Measurements from ENCODE around the gene CTR9. TPM values are rescaled to one million over a fixed set of nuclear protein-coding genes. Genes with fewer than 3 reads are reported as not detected.

Gene CTR9
- total and polyA plus RNA-seq, 9 of the 15 experiments (the other 6 are each of a cell fraction or from before 2014, with no cell fraction given), result 25.4 to 79.3 (median 47.3) TPM

GRCh38 chr11:10742460-10743208 lies 8.4 kb upstream of the CTR9 start:
- BruUV-seq (replicated peaks), result no TSS peak
- POLR2A ChIA-PET, result interaction anchor here (0.6 to 1.5 kb wide), 5 partner anchors 8 to 337 kb away, joined by 3 to 6 read pairs (median 3); partner anchors contain the start of gene CTR9
- H3K27me3 ChIP-seq (ENCODE audit: control insufficient read depth in 2 of 2, insufficient read depth in 2 of 2, low read length in 2 of 2), result no peaks in the 10 kb centered on the region
- 24% methylated on average over 9 of the region's 9 CpGs for WGBS (ENCODE audit: insufficient coverage, low coverage, missing lambda C conversion rate)
- intact Hi-C loops (cut with micrococcal nuclease), result no loop called here
- FAIRE-seq (peak; percentile 91), ATAC-seq (peak; percentile 84), DNase-seq (ENCODE audit: extremely low read depth in 1 of 4, low spot score in 3 of 4) (peak; percentile 53 to 80 (median 66))
- no peak overlapping the region; a peak in 1 of 4 replicates for H3K9ac ChIP-seq (ENCODE audit: insufficient read depth in 1 of 2, low read depth in 2 of 2, low read length in 2 of 2)
- CTCF ChIA-PET (ENCODE audit: low intra/inter-chr PET ratio), result no interaction called here
- H3K9me3 ChIP-seq (replicated peaks; ENCODE audit: control insufficient read depth, insufficient read depth, low read depth, low read length), result no peaks in the 10 kb centered on the region
- H3K4me2 ChIP-seq (ENCODE audit: insufficient read depth, low read length), result peak overlapping the region; percentile 32; the same call in 1 of the 2 replicates
- H3K27ac ChIP-seq (ENCODE audit: extremely low read depth, low read depth, low read length), result no peak overlapping the region; the same call in 1 of the 3 replicates
- peaks cover 12 to 37% of the 10 kb centered on the region in 2 experiments for H3K4me1 ChIP-seq (replicated peaks in 1 of 2; ENCODE audit: control insufficient read depth in 2 of 2, insufficient read depth in 2 of 2, low read length in 2 of 2)
- in situ Hi-C loops (cut with MboI), result loop anchor here (25.0 kb wide), 2 partner anchors 230 to 530 kb away; no protein-coding TSS in a partner anchor
- H3K9me1 ChIP-seq (ENCODE audit: control insufficient read depth, insufficient read depth, low read length), result no peaks in the 10 kb centered on the region
- H3K79me2 ChIP-seq (ENCODE audit: control insufficient read depth, insufficient read depth, low read length), result no peaks in the 10 kb centered on the region
- H3K36me3 ChIP-seq (ENCODE audit: control insufficient read depth, insufficient read depth, low read length), result no peaks in the 10 kb centered on the region
- no peaks in the 10 kb centered on the region for H4K20me1 ChIP-seq (replicated peaks; ENCODE audit: control insufficient read depth, insufficient read depth, low read length)
- H3K4me3 ChIP-seq, result no peak overlapping the region
- peak overlapping the region; percentile 93; the same call in 1 of the 2 replicates for H2AFZ ChIP-seq (ENCODE audit: low read depth, low read length)
- no peak for TF ChIP-seq ZNF274 (IDR thresholded peaks at IDR 0.05; ENCODE audit: borderline replicate concordance, low read depth, low read length)
- TF ChIP-seq ESRRB (CRISPR knock-in tag; IDR thresholded peaks at IDR 0.05; ENCODE audit: borderline replicate concordance), result no peak
- TF ChIP-seq ZNF232 (CRISPR knock-in tag; IDR thresholded peaks at IDR 0.05), result no peak
- no peak for TF ChIP-seq HNRNPUL1 (IDR thresholded peaks at IDR 0.05; ENCODE audit: low read length)
- TF ChIP-seq RBM15 (IDR thresholded peaks at IDR 0.05; ENCODE audit: insufficient read depth, low read length), result no peak
- no peak for TF ChIP-seq ZZZ3 (IDR thresholded peaks at IDR 0.05)
- TF ChIP-seq ARID3B (CRISPR knock-in tag; IDR thresholded peaks at IDR 0.05; ENCODE audit: borderline replicate concordance), result no peak
- TF ChIP-seq FOXK2 (conservative IDR thresholded peaks at IDR 0.05 in 1 of 2, IDR thresholded peaks at IDR 0.05 in 1 of 2; ENCODE audit: low read depth in 2 of 2), result peak; percentile 89 to 92
- peak; percentile 64 for TF ChIP-seq NCOR1 (IDR thresholded peaks at IDR 0.05)
- TF ChIP-seq ZBTB2 (IDR thresholded peaks at IDR 0.05), result peak; percentile 77; the same call in 1 of the 2 replicates
- TF ChIP-seq MEIS2 (IDR thresholded peaks at IDR 0.05; ENCODE audit: partially characterized antibody), result peak; percentile 95
- no peak for TF ChIP-seq ZNF184 (CRISPR knock-in tag; IDR thresholded peaks at IDR 0.05)
- no peak for TF ChIP-seq CBX8 (IDR thresholded peaks at IDR 0.05; ENCODE audit: borderline replicate concordance, extremely low read depth, low read depth, low read length, poor library complexity, severe bottlenecking)
- TF ChIP-seq ZNF324 (CRISPR knock-in tag; IDR thresholded peaks at IDR 0.05), result no peak
- no peak for TF ChIP-seq CSDE1 (IDR thresholded peaks at IDR 0.05)
